GM21737 (cell line): Measurements from ENCODE around the gene KBTBD13.
"Not testable (repeated sequence)": the region's sequence is repeated elsewhere in the genome, so short reads cannot be mapped to it uniquely, and the experiment has no call there.

ENCODE experiments used
- ATAC-seq: cut with Tn5 transposase; IDR thresholded peaks from one replicate; pipeline ENCODE4 v1.9.1; 2021; ENCODE audit warnings: mild to moderate bottlenecking, moderate library complexity; ENCODE audit not compliant: unreplicated experiment

The KBTBD13 gene

GRCh38 chr15:65069179-65069578 is 7.4 kb upstream of the KBTBD13 start:
- ATAC-seq: no peak

GRCh38 chr15:65069779-65070546 is 6.6 kb upstream of the KBTBD13 start:
- no peak for ATAC-seq

- no peak for ATAC-seq
These were observed 5.2 kb upstream of the KBTBD13 start for GRCh38 chr15:65071381-65071811.

- ATAC-seq: no peak
These were observed 4.5 kb upstream of the KBTBD13 start for GRCh38 chr15:65072027-65072426.

- ATAC-seq: no peak
These were observed 3.9 kb upstream of the KBTBD13 start for GRCh38 chr15:65072617-65073016.

- not testable (repeated sequence) for ATAC-seq
These were observed 1.6 kb upstream of the KBTBD13 start for GRCh38 chr15:65074946-65075345.

GRCh38 chr15:65075607-65076395 is 745 bp upstream of the KBTBD13 start:
- not testable (repeated sequence) for ATAC-seq

GRCh38 chr15:65077291-65077980 is 890 bp downstream of the KBTBD13 start:
- no peak for ATAC-seq

GRCh38 chr15:65077981-65078352 is 1.4 kb downstream of the KBTBD13 start:
- no peak for ATAC-seq

GRCh38 chr15:65079580-65079979 is 3.0 kb downstream of the KBTBD13 start:
- ATAC-seq: no peak

- no peak for ATAC-seq
These were observed 4.7 kb downstream of the KBTBD13 start for GRCh38 chr15:65081270-65081669.

GRCh38 chr15:65081758-65082157 is 5.2 kb downstream of the KBTBD13 start:
- no peak for ATAC-seq

GRCh38 chr15:65082303-65082953 is 5.9 kb downstream of the KBTBD13 start:
- ATAC-seq: no peak

- no peak for ATAC-seq
These were observed 6.7 kb downstream of the KBTBD13 start for GRCh38 chr15:65083262-65083701.

- no peak for ATAC-seq
These were observed 8.1 kb downstream of the KBTBD13 start for GRCh38 chr15:65084500-65085206.

GRCh38 chr15:65085207-65085753 is 8.7 kb downstream of the KBTBD13 start:
- ATAC-seq: no peak

- ATAC-seq: no peak
These were observed 9.6 kb downstream of the KBTBD13 start for GRCh38 chr15:65085990-65086679.

- ATAC-seq: no peak
These were observed 10.2 kb downstream of the KBTBD13 start for GRCh38 chr15:65086680-65087111.

GRCh38 chr15:65087411-65087810 is 10.9 kb downstream of the KBTBD13 start:
- no peak for ATAC-seq
